GM21360 (cell line): ENCODE results near the gene CACNA1A.

Experiments used
- ATAC-seq: cut with Tn5 transposase; IDR thresholded peaks from one replicate; pipeline ENCODE4 v1.9.1; 2021; ENCODE audit warnings: mild to moderate bottlenecking, moderate library complexity; ENCODE audit not compliant: unreplicated experiment

Gene CACNA1A

DNA sequence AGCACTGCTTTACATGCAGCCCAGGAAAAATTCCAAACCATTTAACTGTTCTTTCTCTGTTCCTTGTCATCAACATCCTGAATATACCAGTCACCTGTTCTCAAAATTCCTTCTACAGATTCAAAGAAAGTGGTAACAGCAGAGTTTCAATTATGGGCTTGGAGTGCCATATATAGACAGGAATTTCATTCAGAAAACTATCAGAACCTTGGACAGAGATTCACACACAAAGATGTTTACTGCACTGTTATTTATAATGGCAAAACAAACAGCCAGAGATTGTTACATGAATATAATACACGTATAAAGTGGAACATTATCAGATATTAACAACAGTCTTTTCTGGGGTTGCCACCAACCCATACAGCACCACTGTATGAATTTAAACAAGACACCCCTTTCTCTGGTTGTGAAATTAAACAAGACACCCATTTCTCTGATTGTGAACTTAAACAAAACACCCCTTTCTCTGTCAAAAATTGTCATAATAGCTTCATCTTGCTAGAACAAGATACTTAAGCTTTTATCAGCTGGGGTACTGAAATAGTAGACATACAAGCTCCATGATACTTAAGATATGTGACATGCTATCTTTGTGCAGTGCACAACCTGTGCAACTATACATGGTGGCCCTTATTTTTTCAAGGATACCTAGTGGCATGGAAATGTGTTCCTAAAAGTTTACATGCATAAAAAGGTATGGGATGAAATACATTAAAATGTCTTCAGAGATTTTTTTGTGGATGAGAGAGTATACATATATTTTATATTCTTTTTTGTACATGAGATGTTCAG lies 12.6 kb downstream of the CACNA1A start:
- ATAC-seq = no peak

GRCh38 chr19:13492128-13492527 lies 14.2 kb downstream of the CACNA1A start:
- ATAC-seq = no peak

- ATAC-seq = no peak
Observed at GRCh38 chr19:13487985-13488384, 18.3 kb downstream of the CACNA1A start.

GRCh38 chr19:13484166-13484565 lies 22.1 kb downstream of the CACNA1A start:
- no peak for ATAC-seq

GRCh38 chr19:13483215-13483614 lies 23.1 kb downstream of the CACNA1A start:
- no peak for ATAC-seq

DNA sequence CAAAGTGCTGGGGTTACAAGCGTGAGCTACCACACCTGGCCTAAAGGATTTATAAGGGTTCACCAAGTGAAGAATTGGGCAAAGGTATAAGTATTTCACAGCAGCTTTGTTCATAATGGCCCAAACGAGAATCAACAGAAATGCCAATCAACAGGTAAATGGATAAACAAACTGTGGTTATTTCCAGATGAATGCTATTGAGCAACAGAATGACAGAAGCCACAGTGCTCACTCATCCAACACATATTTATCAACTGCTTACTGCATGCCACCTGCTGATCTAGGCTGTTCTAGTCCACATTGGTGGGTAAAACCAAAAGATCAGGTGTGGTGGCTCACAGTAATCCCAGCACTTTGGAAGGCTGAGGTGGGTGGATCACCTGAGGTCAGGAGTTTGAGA lies 27.7 kb downstream of the CACNA1A start:
- ATAC-seq = no peak

DNA sequence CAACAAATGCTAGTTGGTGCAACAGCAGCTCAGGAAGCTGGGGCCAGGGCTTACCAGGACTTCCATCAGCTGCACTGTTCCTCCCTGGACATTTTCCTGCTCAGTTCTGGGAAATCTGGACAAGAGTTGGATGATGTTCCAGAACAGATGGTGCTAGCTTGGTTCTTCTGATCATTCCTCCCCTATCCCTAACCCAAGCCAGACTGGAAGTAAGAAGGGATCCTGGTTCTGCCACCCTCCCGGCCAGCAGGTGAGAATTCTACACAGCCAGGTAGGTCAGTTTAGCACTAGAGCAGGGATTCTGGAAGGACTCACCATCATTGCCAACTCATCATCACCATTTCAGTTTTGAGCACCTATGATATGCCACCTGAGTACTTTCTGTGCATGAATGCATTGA lies 30.2 kb downstream of the CACNA1A start:
- ATAC-seq = no peak

DNA sequence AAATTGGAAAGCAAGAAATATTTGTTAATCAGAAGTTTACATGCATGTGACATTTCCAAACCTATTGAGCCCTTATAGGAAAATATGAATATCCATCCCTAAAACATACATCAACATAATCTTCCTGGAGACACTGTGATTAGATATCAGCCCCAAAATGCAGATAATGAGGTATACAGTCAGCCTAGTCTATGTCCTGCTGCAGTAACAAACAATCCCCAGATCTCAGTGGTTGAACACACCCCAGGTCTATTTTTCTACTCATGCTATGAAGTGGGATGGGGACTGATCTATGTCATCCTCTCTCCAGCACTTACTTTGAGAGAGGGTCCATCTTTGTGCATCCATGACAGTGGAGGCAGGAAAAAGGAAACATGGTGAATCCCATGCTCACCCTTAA lies 31.2 kb downstream of the CACNA1A start:
- no peak for ATAC-seq

DNA sequence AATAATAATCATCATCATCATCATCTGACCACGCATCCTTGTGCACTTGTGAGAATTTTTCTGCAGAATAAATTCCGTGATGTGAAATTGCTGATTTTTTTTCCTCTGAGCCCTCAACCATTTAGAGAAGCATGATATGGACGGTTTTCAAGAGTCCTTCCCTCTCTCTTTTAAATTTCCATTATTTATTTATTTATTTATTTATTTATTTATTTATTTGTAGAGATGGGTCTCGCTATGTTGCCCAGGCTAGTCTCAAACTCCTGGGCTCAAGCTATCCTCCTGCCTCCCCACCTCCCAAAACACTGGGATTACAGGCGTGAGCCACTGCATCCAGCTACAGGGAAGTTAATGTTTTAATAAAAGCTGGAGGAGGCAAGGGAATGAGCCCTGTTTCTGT lies 39.6 kb downstream of the CACNA1A start:
- no peak for ATAC-seq

- no peak for ATAC-seq
Observed at GRCh38 chr19:13463296-13463695, 43.0 kb downstream of the CACNA1A start.

DNA sequence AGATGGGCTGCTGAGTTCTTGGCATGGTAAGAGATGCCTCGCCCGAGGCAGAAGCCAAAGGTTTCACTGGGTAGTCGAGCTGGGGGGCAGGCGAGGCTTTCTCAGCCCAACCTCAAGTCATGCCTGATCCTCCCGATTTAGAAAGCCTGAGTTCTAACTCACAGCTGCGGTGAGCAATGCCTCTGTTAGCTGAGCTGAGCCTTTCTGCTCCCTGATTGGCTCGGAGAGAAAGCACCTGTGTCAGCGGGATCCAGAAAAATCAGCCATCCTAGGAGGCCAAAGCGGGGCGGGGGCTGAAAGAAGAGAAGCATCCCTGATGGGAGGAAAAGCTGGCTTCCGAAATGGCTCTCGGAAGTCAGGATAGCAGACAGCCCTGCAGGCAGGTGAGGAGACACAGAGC lies 44.7 kb downstream of the CACNA1A start:
- ATAC-seq = no peak

DNA sequence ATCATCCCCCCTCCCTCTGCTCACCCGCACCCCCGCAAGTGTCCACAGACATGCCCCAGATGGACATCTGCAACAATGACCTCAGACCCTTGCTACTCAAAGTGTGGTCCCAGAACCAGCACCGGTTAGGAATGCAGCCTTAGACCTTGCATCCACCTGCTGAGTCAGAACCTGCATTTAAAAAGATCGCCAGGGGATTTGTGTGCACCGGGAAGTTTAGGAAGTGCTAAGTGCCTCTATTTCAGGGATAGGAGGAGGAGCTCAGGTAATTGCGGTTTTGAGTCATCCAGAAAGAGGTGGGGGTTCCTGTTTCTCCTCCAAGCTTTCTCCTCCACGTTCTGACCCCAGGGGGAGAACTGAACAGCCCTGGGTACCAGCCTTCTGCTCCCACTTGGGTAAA lies 46.2 kb downstream of the CACNA1A start:
- ATAC-seq = no peak

GRCh38 chr19:13459351-13459750 lies 46.9 kb downstream of the CACNA1A start:
- no peak for ATAC-seq

DNA sequence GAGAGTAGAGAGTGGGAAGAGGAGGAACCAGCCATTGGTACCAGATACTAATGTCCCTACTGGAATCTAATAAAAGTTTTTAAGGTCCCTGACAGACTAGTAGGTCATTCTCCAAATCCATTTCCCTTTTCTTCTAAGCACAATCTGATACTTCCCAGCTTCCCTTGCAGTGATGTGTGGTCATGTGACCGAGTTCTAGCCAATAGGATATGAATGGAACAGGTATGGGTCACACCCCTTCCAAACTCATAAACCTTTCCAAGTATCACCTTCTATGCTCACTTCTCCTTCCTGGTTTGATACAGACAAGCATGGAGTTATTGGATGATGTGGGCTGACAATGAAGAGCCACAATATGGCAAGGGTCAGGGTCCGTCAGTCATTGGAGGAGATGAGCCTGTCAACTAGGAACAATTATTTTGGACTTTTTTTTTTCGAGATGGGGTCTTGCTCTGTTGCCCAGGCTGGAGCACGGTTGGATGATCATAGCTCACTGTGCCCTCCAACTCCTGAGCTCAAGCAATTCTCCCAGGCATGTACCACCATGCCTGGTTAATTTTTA lies 54.8 kb downstream of the CACNA1A start:
- no peak for ATAC-seq

DNA sequence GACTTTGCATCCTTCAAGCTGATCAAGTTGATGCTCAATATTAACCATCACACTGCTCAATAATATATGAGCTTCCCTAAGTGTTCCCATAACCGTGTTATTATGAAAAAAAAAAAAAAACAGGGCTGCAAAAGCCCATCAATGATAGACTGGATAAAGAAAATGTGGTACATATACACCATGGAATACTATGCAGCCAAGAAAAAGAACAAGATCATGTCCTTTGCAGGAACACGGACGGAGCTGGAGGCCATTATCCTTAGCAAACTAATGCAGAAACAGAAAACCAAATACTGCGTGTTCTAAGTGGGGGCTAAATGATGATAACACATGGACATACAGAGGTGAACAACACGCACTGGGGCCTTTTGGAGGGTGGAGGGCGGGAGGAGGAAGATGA lies 58.3 kb downstream of the CACNA1A start:
- no peak for ATAC-seq

GRCh38 chr19:13441810-13442512 lies 64.3 kb downstream of the CACNA1A start:
- no peak for ATAC-seq

DNA sequence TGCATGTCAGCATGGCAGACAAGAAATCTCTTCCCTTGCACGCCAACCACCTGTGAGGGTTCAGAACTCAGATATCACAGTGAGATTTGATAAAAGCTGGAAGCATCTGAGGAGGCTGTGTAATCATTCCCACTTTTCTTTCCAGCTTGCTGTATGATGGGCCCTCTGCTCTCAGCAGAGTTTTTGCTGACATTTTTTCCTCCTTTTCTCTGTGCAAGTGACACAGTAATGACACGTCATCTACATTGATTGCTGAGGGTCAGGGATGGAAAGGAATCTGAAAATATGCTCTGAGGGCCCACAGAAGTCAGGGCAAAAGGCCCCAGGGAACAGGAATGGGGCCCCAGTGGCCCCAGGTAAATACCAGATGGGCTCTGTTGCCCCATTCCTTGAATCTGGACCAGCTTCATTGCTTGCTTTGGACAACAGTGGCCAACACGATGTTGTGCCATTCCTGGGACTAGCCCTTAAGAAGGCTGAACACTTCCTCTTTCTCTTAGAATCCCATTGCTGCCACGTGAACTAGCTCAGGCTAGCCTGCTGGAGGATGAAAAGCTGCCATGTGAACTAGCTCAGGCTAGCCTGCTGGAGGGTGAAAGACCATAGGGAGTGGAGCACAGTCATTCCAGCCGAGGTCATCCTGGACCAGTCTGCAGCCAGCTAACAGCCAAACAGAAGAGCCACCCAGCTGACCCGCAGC lies 68.2 kb downstream of the CACNA1A start:
- ATAC-seq = no peak

- no peak for ATAC-seq
Observed at GRCh38 chr19:13436352-13436751, 69.9 kb downstream of the CACNA1A start.

GRCh38 chr19:13430790-13431582 lies 75.3 kb downstream of the CACNA1A start:
- no peak for ATAC-seq

GRCh38 chr19:13429563-13429962 lies 76.7 kb downstream of the CACNA1A start:
- ATAC-seq = no peak

- no peak for ATAC-seq
Observed at GRCh38 chr19:13428352-13428751, 77.9 kb downstream of the CACNA1A start.
